Panc1 (cell line): ENCODE results near the gene ANP32A. TPM values are rescaled to one million over a fixed set of nuclear protein-coding genes. Genes with fewer than 3 reads are reported as not detected.

Experiments used
- ATAC-seq: fragments of 200-7000 bp; cut with Tn5 transposase; 2 replicates; pipeline ENCODE4 v1.9.1; 2020; ENCODE audit warnings: mild to moderate bottlenecking, moderate library complexity
- BruUV-seq: library from RNA; stranded (reverse); fragments of 400-500 nt; replicated peaks from 2 replicates; lab custom pipeline; 2021; lab: Mats Ljungman, UMichigan
- CTCF ChIA-PET: fragments of 300-600 bp; sonication (Branson Sonifier 250); formaldehyde crosslinking; loops from one replicate; lab custom pipeline; 2022; ENCODE audit warnings: antibody characterized with exemption; lab: Charles Lee
- POLR2A ChIA-PET: fragments of 300-600 bp; sonication (Branson Sonifier 250); formaldehyde crosslinking; loops from one replicate; lab custom pipeline; 2022; ENCODE audit warnings: antibody characterized with exemption; lab: Charles Lee
- DNase-seq: peaks from one replicate; pipeline ENCODE4 v3.0.0-alpha.2; 2010; ENCODE audit warnings: low read depth, low spot score
- H3K27ac ChIP-seq: 2 replicates; pipeline ENCODE4 v1.5.1; 2011; ENCODE audit warnings: mild to moderate bottlenecking, low read length, inconsistent platforms
- H3K27me3 ChIP-seq: fragments of 200-500 bp; sonication (Bioruptor generic); 2 replicates; pipeline ENCODE4 v1.6.0; 2014; ENCODE audit warnings: low read length, inconsistent platforms; ENCODE audit not compliant: control insufficient read depth, insufficient read depth
- H3K36me3 ChIP-seq: fragments of 200-500 bp; sonication (Bioruptor generic); 2 replicates; pipeline ENCODE4 v1.5.1; 2014; ENCODE audit warnings: inconsistent platforms, mild to moderate bottlenecking, low read length, moderate library complexity; ENCODE audit not compliant: control insufficient read depth, insufficient read depth
- H3K4me1 ChIP-seq: 2 replicates; pipeline ENCODE4 v1.5.1; 2011; ENCODE audit warnings: inconsistent platforms, mild to moderate bottlenecking, low read length, moderate library complexity; ENCODE audit not compliant: control insufficient read depth, insufficient read depth
- H3K4me3 ChIP-seq, 2 experiments: 2 replicates each; pipeline ENCODE4 v1.5.1; 2011 to 2012; ENCODE audit warnings: low read depth in 2 of 2, low read length in 2 of 2, mild to moderate bottlenecking in 2 of 2, inconsistent platforms in 1 of 2, moderate library complexity in 1 of 2
- H3K9me3 ChIP-seq: fragments of 200-500 bp; sonication (Bioruptor generic); 2 replicates; pipeline ENCODE4 v1.5.1; 2014; ENCODE audit warnings: low read depth, mild to moderate bottlenecking, inconsistent platforms, low read length, moderate library complexity; ENCODE audit not compliant: control insufficient read depth, insufficient read depth
- CTCF ChIP-seq: fragments of 450-650 bp; IDR thresholded peaks from 2 replicates; pipeline ENCODE4 v1.5.1; 2017; ENCODE audit warnings: mild to moderate bottlenecking
- POLR2AphosphoS5 ChIP-seq: IDR thresholded peaks from 2 replicates; pipeline ENCODE4 v1.6.1; 2012; ENCODE audit warnings: mild to moderate bottlenecking, low read depth, low read length, moderate library complexity
- REST ChIP-seq, 2 experiments: IDR thresholded peaks; 2 replicates each; pipeline ENCODE4 v1.6.1; 2011 to 2012; ENCODE audit warnings: low read depth in 2 of 2, control low read depth in 1 of 2, low read length in 1 of 2, mild to moderate bottlenecking in 1 of 2, moderate library complexity in 1 of 2; ENCODE audit not compliant: insufficient read depth in 1 of 2
- SIN3A ChIP-seq: IDR thresholded peaks from 2 replicates; pipeline ENCODE4 v1.6.1; 2012; ENCODE audit warnings: low read depth, mild to moderate bottlenecking, low read length, moderate library complexity, borderline replicate concordance; ENCODE audit not compliant: insufficient read depth
- TCF7L2 ChIP-seq: IDR thresholded peaks from 2 replicates; pipeline ENCODE4 v1.6.1; 2011; ENCODE audit warnings: mild to moderate bottlenecking, low read depth, low read length, inconsistent platforms
- in situ Hi-C: cut with HindIII; loops from 2 replicates; pipeline ENCODE4 v1.10.0; 2016; ENCODE audit warnings: low sequenced_read_pairs, low pct_unique_long_range_greater_than_20kb
- intact Hi-C: fragments of 100-400 bp; cut with micrococcal nuclease; formaldehyde crosslinking; loops from one replicate; pipeline ENCODE4 v1.10.0; 2022; ENCODE audit not compliant: unreplicated experiment
- total RNA-seq: library from RNA; stranded (reverse); gene quantifications from one replicate; pipeline ENCODE4 v1.2.1, GENCODE V29; 2021; ENCODE audit not compliant: unreplicated experiment

Gene ANP32A
- total RNA-seq, 1 experiment from 2014 or later: 226 TPM

GRCh38 chr15:68794307-68794706 lies 26.4 kb downstream of the ANP32A start:
- no peaks in the 10 kb centered on the region for H3K27me3 ChIP-seq
- BruUV-seq: no TSS peak
- DNase-seq (no peak), ATAC-seq (no peak)
- POLR2A ChIA-PET: no interaction called here
- 0 out of 2 replicates have a peak overlapping the region, but pooled peaks have one; percentile 25 for H3K27ac ChIP-seq
- peaks cover 49% of the 10 kb centered on the region for H3K4me1 ChIP-seq
- intact Hi-C loops: no loop called here
- TF ChIP-seq REST (IDR thresholded peaks at IDR 0.05; ENCODE audit: insufficient read depth in 1 of 2, low read depth in 2 of 2, low read length in 1 of 2): no peak
- TF ChIP-seq POLR2AphosphoS5: no peak
- TF ChIP-seq TCF7L2: no peak
- no peak for TF ChIP-seq CTCF
- no peak for TF ChIP-seq SIN3A
- CTCF ChIA-PET: interaction anchor here (0.5 kb wide), 1 partner anchor 827 kb away, joined by 4 read pairs; no protein-coding TSS in a partner anchor
- no peaks in the 10 kb centered on the region for H3K36me3 ChIP-seq
- in situ Hi-C loops: no loop called here
- no peaks in the 10 kb centered on the region for H3K9me3 ChIP-seq
- H3K4me3 ChIP-seq: no peak overlapping the region

- in situ Hi-C loops: no loop called here
- H3K27ac ChIP-seq: no peak overlapping the region
- no peaks in the 10 kb centered on the region for H3K9me3 ChIP-seq
- no peak overlapping the region for H3K4me3 ChIP-seq
- H3K27me3 ChIP-seq: no peaks in the 10 kb centered on the region
- CTCF ChIA-PET: no interaction called here
- DNase-seq: no peak
- ATAC-seq: no peak
- no TSS peak for BruUV-seq
- H3K4me1 ChIP-seq: peaks cover 53% of the 10 kb centered on the region
- intact Hi-C loops: no loop called here
- POLR2A ChIA-PET: interaction anchor here (1.0 kb wide), 1 partner anchor 14 kb away, joined by 3 read pairs; no protein-coding TSS in a partner anchor
- TF ChIP-seq TCF7L2 (no peak), REST (IDR thresholded peaks at IDR 0.05; ENCODE audit: insufficient read depth in 1 of 2, low read depth in 2 of 2, low read length in 1 of 2) (no peak), POLR2AphosphoS5 (no peak), CTCF (no peak), SIN3A (no peak)
- H3K36me3 ChIP-seq: 0 out of 2 replicates have a peak, but pooled peaks cover 2% of the 10 kb centered on the region
Observed at GRCh38 chr15:68793776-68794175, 26.9 kb downstream of the ANP32A start.
